BE2C (cell line): ENCODE data around the gene ERC1.
"Not testable (repeated sequence)": the region's sequence is repeated elsewhere in the genome, so short reads cannot be mapped to it uniquely, and the experiment has no call there.

ENCODE experiments used
- DNase-seq: peaks from one replicate; pipeline ENCODE4 v3.0.0-alpha.2; 2020
- H3K27me3 ChIP-seq: fragments of 250-450 bp; sonication (Bioruptor Pico); 2 replicates; pipeline ENCODE4 v1.5.1; 2020; ENCODE audit warnings: mild to moderate bottlenecking
- H3K36me3 ChIP-seq: fragments of 250-450 bp; sonication (Bioruptor Pico); 2 replicates; pipeline ENCODE4 v1.5.1; 2020; ENCODE audit warnings: mild to moderate bottlenecking
- H3K4me1 ChIP-seq: fragments of 250-450 bp; sonication (Bioruptor Pico); 2 replicates; pipeline ENCODE4 v1.5.1; 2020
- H3K4me3 ChIP-seq: 2 replicates; pipeline ENCODE4 v1.5.1; 2011; ENCODE audit warnings: low read depth, low read length
- H3K9me3 ChIP-seq: fragments of 250-450 bp; sonication (Bioruptor Pico); 2 replicates; pipeline ENCODE4 v1.5.1; 2020
- CTCF ChIP-seq: IDR thresholded peaks from 2 replicates; pipeline ENCODE4 v1.5.1; 2012; ENCODE audit warnings: mild to moderate bottlenecking, low read depth, low read length

Gene ERC1

GRCh38 chr12:1326258-1326657 lies 335.2 kb downstream of the ERC1 start:
- Histone ChIP-seq H3K9me3 (no peaks in the 10 kb centered on the region), H3K36me3 (no peaks in the 10 kb centered on the region), H3K4me3 (no peak overlapping the region), H3K4me1 (peaks cover 5% of the 10 kb centered on the region; the same call in 1 of the 2 replicates), H3K27me3 (no peaks in the 10 kb centered on the region)
- no peak for TF ChIP-seq CTCF
- DNase-seq, result no peak

GRCh38 chr12:1328391-1328790 lies 337.4 kb downstream of the ERC1 start:
- no peaks in the 10 kb centered on the region for H3K27me3 ChIP-seq
- no peak for DNase-seq
- no peak overlapping the region for H3K4me3 ChIP-seq
- H3K4me1 ChIP-seq, result peaks cover 5% of the 10 kb centered on the region; the same call in 1 of the 2 replicates
- no peaks in the 10 kb centered on the region for H3K9me3 ChIP-seq
- no peaks in the 10 kb centered on the region for H3K36me3 ChIP-seq
- TF ChIP-seq CTCF, result no peak

DNA sequence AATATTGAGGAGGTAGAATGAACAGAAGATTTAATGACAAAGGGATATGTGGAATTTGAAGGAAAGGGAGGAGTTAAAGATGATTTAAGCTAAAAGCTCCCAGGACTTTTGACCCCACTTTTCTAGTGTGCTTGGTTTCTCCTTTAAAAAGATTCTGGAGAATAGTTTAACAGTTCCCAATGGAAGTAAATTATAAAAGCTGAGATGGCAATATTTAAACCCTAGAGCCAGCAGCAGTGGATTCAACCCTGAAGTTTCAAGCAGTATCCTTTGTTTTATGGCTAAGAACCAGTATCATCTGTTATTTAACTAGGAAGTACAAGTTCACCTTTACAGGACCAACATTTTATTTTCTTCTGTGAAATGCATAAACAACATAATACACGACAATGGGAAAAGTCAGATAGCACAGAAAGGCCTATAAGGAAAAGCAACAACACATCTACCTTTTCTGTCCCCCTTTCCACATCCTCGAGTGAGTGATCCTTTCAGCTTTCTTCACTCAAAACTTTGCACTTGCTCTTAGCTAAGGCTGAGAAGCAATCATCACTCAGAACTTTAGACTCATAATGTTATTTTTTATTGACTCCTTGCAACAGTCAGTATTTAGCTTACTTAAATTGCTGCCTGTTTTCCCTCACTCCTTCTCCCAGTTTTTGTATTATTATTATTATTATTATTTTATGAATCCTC lies 338.9 kb downstream of the ERC1 start:
- Histone ChIP-seq H3K4me3 (no peak overlapping the region), H3K9me3 (no peaks in the 10 kb centered on the region), H3K36me3 (no peaks in the 10 kb centered on the region), H3K4me1 (no peaks in the 10 kb centered on the region), H3K27me3 (no peaks in the 10 kb centered on the region)
- DNase-seq, result no peak
- no peak for TF ChIP-seq CTCF

DNA sequence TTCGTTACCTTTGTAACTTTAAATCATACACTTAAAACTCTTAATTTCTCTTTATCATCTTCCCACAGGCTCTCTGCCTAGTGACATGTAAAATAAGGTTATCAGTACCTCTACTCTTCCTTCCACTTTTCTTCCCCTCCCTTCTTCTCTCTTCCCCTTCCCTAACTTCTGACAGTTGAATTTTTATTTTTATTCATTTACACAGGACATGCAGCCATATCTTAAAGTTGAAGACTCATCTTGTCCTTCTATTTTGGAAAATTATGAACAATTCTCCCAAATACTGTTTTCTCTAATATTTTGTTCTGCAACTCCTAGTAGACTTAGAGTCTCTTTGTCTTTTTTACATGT lies 339.4 kb downstream of the ERC1 start:
- no peaks in the 10 kb centered on the region for H3K36me3 ChIP-seq
- no peak for TF ChIP-seq CTCF
- no peaks in the 10 kb centered on the region for H3K27me3 ChIP-seq
- no peaks in the 10 kb centered on the region for H3K9me3 ChIP-seq
- H3K4me3 ChIP-seq, result no peak overlapping the region
- H3K4me1 ChIP-seq, result no peaks in the 10 kb centered on the region
- no peak for DNase-seq

- H3K36me3 ChIP-seq, result no peaks in the 10 kb centered on the region
- no peak for DNase-seq
- H3K27me3 ChIP-seq, result no peaks in the 10 kb centered on the region
- no peak for TF ChIP-seq CTCF
- H3K4me3 ChIP-seq, result no peak overlapping the region
- H3K9me3 ChIP-seq, result no peaks in the 10 kb centered on the region
- no peaks in the 10 kb centered on the region for H3K4me1 ChIP-seq
These were observed 341.3 kb downstream of the ERC1 start for GRCh38 chr12:1332327-1332726.

- no peak for TF ChIP-seq CTCF
- no peaks in the 10 kb centered on the region for H3K27me3 ChIP-seq
- H3K9me3 ChIP-seq, result no peaks in the 10 kb centered on the region; the same call in 1 of the 2 replicates
- H3K4me3 ChIP-seq, result no peak overlapping the region
- no peaks in the 10 kb centered on the region for H3K4me1 ChIP-seq
- no peak for DNase-seq
- no peaks in the 10 kb centered on the region for H3K36me3 ChIP-seq
These were observed 347.6 kb downstream of the ERC1 start for GRCh38 chr12:1338483-1339177.

DNA sequence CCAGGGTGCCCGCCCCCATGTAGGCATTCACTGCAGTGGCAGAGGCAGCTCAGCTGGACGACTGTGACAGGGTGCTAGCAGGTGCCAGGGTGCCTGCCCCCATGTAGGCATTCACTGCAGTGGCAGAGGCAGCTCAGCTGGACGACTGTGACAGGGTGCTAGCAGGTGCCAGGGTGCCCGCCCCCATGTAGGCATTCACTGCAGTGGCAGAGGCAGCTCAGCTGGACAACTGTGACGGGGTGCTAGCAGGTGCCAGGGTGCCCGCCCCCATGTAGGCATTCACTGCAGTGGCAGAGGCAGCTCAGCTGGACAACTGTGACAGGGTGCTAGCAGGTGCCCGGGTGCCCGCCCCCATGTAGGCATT lies 348.1 kb downstream of the ERC1 start:
- H3K27me3 ChIP-seq, H3K36me3 ChIP-seq, H3K4me3 ChIP-seq, DNase-seq, H3K4me1 ChIP-seq, H3K9me3 ChIP-seq: not testable (repeated sequence)
